Ovary (tissue), 9 donors: ENCODE measurements around the gene PTDSS2. TPM values are rescaled to one million over a fixed set of nuclear protein-coding genes. Genes with fewer than 3 reads are reported as not detected.
"Not testable (repeated sequence)": the region's sequence is repeated elsewhere in the genome, so short reads cannot be mapped to it uniquely, and the experiment has no call there.

Experiments
- DNase-seq, 5 donors: peaks; one replicate each; pipeline ENCODE4 v3.0.0-alpha.2; 2019 to 2020
- H3K27ac ChIP-seq, 2 donors: fragments of 200-600 bp; one replicate each; pipeline versions ENCODE4 v1.5.1 to v1.8.0; 2019 to 2022
- H3K27me3 ChIP-seq: fragments of 200-600 bp; one replicate; pipeline ENCODE4 v1.8.0; 2022
- H3K36me3 ChIP-seq: fragments of 200-600 bp; sonication (generic); one replicate; pipeline ENCODE4 v1.5.1; 2019
- H3K4me1 ChIP-seq: one replicate; pipeline ENCODE4 v1.8.1; 2013; ENCODE audit warnings: mild to moderate bottlenecking, moderate library complexity; ENCODE audit not compliant: insufficient read depth
- H3K4me3 ChIP-seq: fragments of 200-600 bp; sonication (generic); one replicate; pipeline ENCODE4 v1.5.1; 2017
- H3K9me3 ChIP-seq, 2 donors: fragments of 200-600 bp in 1 of 2; sonication (generic) in 1 of 2; one replicate each; pipeline versions ENCODE4 v1.5.1 to v1.8.1; 2013 to 2019; ENCODE audit warnings: mild to moderate bottlenecking in 1 of 2, moderate library complexity in 1 of 2
- CTCF ChIP-seq, 3 donors: fragments of 450-650 bp in 2 of 3; fragments of 200-600 bp in 1 of 3; IDR thresholded peaks; one replicate each; pipeline versions ENCODE4 v1.5.1 to v1.8.0; 2016 to 2022; ENCODE audit warnings: antibody characterized with exemption in 3 of 3, mild to moderate bottlenecking in 1 of 3
- EP300 ChIP-seq: sonication (generic); formaldehyde crosslinking; IDR thresholded peaks from one replicate; pipeline ENCODE4 v1.6.1; 2017; ENCODE audit warnings: antibody characterized with exemption
- POLR2A ChIP-seq: fragments of 450-650 bp; IDR thresholded peaks from one replicate; pipeline ENCODE4 v1.6.1; 2017; ENCODE audit warnings: antibody characterized with exemption, mild to moderate bottlenecking, moderate library complexity
- whole genome bisulfite sequencing, 3 donors: extraction: QIAGEN DNeasy Blood & Tissue Kit in 1 of 3; methylation state at CpG; one replicate each; pipeline versions ENCODE4 v1.1.5 to v1.1.7; 2013 to 2017; 5-methylcytosine and 5-hydroxymethylcytosine counted together
- intact Hi-C, 4 donors: fragments of 100-400 bp; cut with DNase I; formaldehyde crosslinking; loops; one replicate each; pipeline versions ENCODE4 v1.11.0 to v1.15.1; 2022 to 2023
- polyA plus RNA-seq, 2 donors: library from polyadenylated mRNA; stranded (reverse); fragments of 200-250 nt in 1 of 2; fragments of 350-450 nt in 1 of 2; fragmentation: Illumina TruSeq in 1 of 2; extraction: RNeasy Lipid Tissue Mini Kit (QIAGEN cat#74804) in 1 of 2; gene quantifications; one replicate each; pipeline ENCODE4 v1.2.3, GENCODE V29; 2013 to 2014
- total RNA-seq, 7 donors: library from RNA; depleted of rRNA in 2 of 7; stranded (reverse); fragments of >200 nt in 2 of 7; fragmentation: NEBNext Ultra II Directional in 3 of 7; extraction: Animal tissue kit (Norgen Biotek cat#: 25700) in 3 of 7; gene quantifications; one replicate each; pipeline versions ENCODE4 v1.1.0 to v1.2.4, GENCODE V29; 2016 to 2023
- donor health status: DM: no; HTN: no; CAD: no; lungs with moderate emphysema.
- donor health status: DM: no; HTN: no; CAD: no.
- donor health status: Bipolar disorder and iron deficiency.
- donor health status: DM: yes; HTN: yes; CAD: no.
- donor health status: DM: no; HTN: no; CAD: no.
- donor health status: DM: yes; HTN: yes; CAD: no.

PTDSS2 gene
- total and polyA plus RNA-seq, 9 donors = 17.1 to 56.5 (median 38.8) TPM

- H3K36me3 ChIP-seq = no peaks in the 10 kb centered on the region
- intact Hi-C loops = no loop called here
- no peak overlapping the region for H3K4me3 ChIP-seq
- no peak overlapping the region for H3K27ac ChIP-seq
- DNase-seq = peak in 1 of 5 donors; percentile 7
- no peaks in the 10 kb centered on the region for H3K27me3 ChIP-seq
- WGBS, 3 donors = 72 to 76% (median 75%) methylated on average over 10 of the region's 10 CpGs
- no peaks in the 10 kb centered on the region for H3K9me3 ChIP-seq
- H3K4me1 ChIP-seq = no peaks in the 10 kb centered on the region
- TF ChIP-seq EP300 (no peak), POLR2A (no peak), CTCF (IDR thresholded peaks at IDR 0.05) (no peak)
These were observed 27.8 kb upstream of the PTDSS2 start for GRCh38 chr11:422249-422656.

DNA sequence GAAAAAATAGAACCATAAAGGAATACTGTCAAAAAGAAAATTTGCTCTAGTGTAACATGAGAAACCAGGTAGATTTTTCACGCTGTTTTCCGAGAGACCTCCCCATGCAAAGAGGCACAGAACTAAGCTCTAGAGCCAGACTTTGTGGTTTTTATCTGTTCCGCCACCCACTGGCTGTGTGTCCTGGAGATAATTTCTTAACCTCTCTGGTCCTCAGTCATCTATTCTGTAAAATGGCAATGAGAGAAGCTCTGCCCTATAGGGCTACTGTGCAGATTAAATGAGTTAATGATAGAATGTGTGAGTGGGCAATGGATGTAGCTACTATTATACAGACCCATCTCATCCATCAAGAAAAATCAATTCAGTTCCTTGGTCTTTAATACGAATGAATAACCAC is 25.8 kb upstream of the PTDSS2 start:
- 75 to 86% (median 81%) methylated on average over 4 of the region's 4 CpGs for WGBS, 3 donors
- DNase-seq = no peak
- Histone ChIP-seq H3K4me3 (no peak overlapping the region), H3K4me1 (no peaks in the 10 kb centered on the region), H3K9me3 (no peaks in the 10 kb centered on the region), H3K36me3 (no peaks in the 10 kb centered on the region), H3K27me3 (no peaks in the 10 kb centered on the region), H3K27ac (no peak overlapping the region)
- intact Hi-C loops = no loop called here
- TF ChIP-seq CTCF (IDR thresholded peaks at IDR 0.05) (no peak), EP300 (no peak), POLR2A (no peak)

GRCh38 chr11:424766-425165 is 25.3 kb upstream of the PTDSS2 start:
- intact Hi-C loops, H3K4me3 ChIP-seq, H3K27me3 ChIP-seq, H3K27ac ChIP-seq, H3K36me3 ChIP-seq, H3K9me3 ChIP-seq, H3K4me1 ChIP-seq: not testable (repeated sequence)
- 26 to 40% (median 30%) methylated on average over 29 to 34 of the region's 45 CpGs for WGBS, 3 donors
- peak in 1 of 5 donors; percentile 1 for DNase-seq

- Histone ChIP-seq H3K27ac (no peak overlapping the region), H3K36me3 (no peaks in the 10 kb centered on the region), H3K27me3 (no peaks in the 10 kb centered on the region), H3K9me3 (no peaks in the 10 kb centered on the region), H3K4me3 (no peak overlapping the region), H3K4me1 (no peaks in the 10 kb centered on the region)
- no peak for DNase-seq
- 56 to 71% (median 68%) methylated on average over 4 of the region's 4 CpGs for WGBS, 3 donors
- TF ChIP-seq POLR2A = no peak
- no peak for TF ChIP-seq CTCF (IDR thresholded peaks at IDR 0.05)
- no peak for TF ChIP-seq EP300
- intact Hi-C loops = no loop called here
These were observed 24.8 kb upstream of the PTDSS2 start for GRCh38 chr11:425301-425700.

DNA sequence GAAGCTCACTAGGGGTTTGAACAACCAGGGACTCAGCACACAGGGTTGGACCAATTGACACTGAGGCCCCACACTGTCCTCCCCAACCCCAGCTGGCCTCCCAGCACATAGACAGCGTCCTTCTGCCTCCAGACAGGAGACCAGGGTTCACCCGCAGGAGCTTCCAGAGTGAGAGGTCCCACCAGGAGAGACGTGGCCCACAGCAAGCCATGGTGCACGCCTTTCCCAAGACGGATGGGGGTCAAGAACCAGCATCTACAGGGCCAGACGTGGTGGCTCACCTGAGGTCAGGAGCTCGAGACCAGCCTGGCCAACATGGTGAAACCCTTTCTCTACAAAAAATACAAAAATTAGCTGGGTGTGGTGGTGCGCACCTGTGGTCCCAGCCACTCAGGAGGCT is 23.2 kb upstream of the PTDSS2 start:
- Histone ChIP-seq H3K36me3 (no peaks in the 10 kb centered on the region), H3K4me3 (no peak overlapping the region), H3K4me1 (no peaks in the 10 kb centered on the region), H3K9me3 (no peaks in the 10 kb centered on the region), H3K27ac (no peak overlapping the region), H3K27me3 (no peaks in the 10 kb centered on the region)
- WGBS, 3 donors = 79 to 87% (median 85%) methylated on average over 8 of the region's 8 CpGs
- no peak for TF ChIP-seq POLR2A
- no peak for TF ChIP-seq CTCF (IDR thresholded peaks at IDR 0.05)
- TF ChIP-seq EP300 = no peak
- intact Hi-C loops = no loop called here
- peak in 1 of 5 donors; percentile 17 for DNase-seq
